Fibroblast of pulmonary artery (primary cell): ENCODE measurements around the gene FOXN3.

Experiments
- DNase-seq: peaks from one replicate; pipeline ENCODE4 v3.0.0-alpha.2; 2010; ENCODE audit warnings: low read depth
- H3K4me3 ChIP-seq: replicated peaks from 2 replicates; pipeline ENCODE4 v1.5.1; 2011; ENCODE audit warnings: low read depth, mild to moderate bottlenecking, control low read depth, low read length, moderate library complexity
- TF ChIP-seq, protein P1 (sequence below): IDR thresholded peaks from 2 replicates; pipeline ENCODE4 v1.5.1; 2011; ENCODE audit warnings: mild to moderate bottlenecking, control low read depth, low read length, inconsistent platforms; ENCODE audit errors: missing control alignments

FOXN3 gene

GRCh38 chr14:89293314-89293916, 123.6 kb downstream of the FOXN3 start:
- no peak overlapping the region for H3K4me3 ChIP-seq
- TF ChIP-seq, protein P1, sequence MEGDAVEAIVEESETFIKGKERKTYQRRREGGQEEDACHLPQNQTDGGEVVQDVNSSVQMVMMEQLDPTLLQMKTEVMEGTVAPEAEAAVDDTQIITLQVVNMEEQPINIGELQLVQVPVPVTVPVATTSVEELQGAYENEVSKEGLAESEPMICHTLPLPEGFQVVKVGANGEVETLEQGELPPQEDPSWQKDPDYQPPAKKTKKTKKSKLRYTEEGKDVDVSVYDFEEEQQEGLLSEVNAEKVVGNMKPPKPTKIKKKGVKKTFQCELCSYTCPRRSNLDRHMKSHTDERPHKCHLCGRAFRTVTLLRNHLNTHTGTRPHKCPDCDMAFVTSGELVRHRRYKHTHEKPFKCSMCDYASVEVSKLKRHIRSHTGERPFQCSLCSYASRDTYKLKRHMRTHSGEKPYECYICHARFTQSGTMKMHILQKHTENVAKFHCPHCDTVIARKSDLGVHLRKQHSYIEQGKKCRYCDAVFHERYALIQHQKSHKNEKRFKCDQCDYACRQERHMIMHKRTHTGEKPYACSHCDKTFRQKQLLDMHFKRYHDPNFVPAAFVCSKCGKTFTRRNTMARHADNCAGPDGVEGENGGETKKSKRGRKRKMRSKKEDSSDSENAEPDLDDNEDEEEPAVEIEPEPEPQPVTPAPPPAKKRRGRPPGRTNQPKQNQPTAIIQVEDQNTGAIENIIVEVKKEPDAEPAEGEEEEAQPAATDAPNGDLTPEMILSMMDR, result no peak
- DNase-seq, result no peak

- TF ChIP-seq, protein P1, result no peak
- no peak overlapping the region for H3K4me3 ChIP-seq
- DNase-seq, result no peak
Measured at GRCh38 chr14:89292579-89293313, 124.3 kb downstream of the FOXN3 start.

GRCh38 chr14:89291351-89291940, 125.6 kb downstream of the FOXN3 start:
- TF ChIP-seq, protein P1, result no peak
- no peak overlapping the region for H3K4me3 ChIP-seq
- DNase-seq, result no peak

- no peak overlapping the region for H3K4me3 ChIP-seq
- DNase-seq, result no peak
- TF ChIP-seq, protein P1, result no peak
Measured at GRCh38 chr14:89290813-89291212, 126.2 kb downstream of the FOXN3 start.

- no peak for DNase-seq
- TF ChIP-seq, protein P1, result no peak
- no peak overlapping the region for H3K4me3 ChIP-seq
Measured at GRCh38 chr14:89289477-89289876, 127.6 kb downstream of the FOXN3 start.

DNA sequence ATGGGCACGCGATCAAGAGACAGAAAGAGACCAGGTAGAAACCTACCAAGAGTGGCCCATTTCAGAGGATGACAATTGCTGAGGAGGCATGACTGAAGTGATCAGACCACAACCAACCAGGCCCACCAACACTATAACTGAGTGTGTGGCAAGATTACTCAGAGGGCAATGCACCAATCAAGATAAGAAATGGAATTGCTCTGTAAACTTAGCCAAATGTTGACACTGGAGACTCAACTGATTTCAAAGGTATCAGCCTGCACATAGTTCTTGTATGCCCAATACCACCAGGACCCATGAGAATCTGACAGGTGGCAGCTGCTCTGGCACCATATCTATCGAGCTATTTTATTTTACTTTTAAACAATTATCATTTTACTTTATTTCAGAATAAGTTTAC, 128.9 kb downstream of the FOXN3 start:
- TF ChIP-seq, protein P1, result no peak
- no peak overlapping the region for H3K4me3 ChIP-seq
- DNase-seq, result no peak
